ENCODE data around the gene KCTD20. TPM values are rescaled to one million over a fixed set of nuclear protein-coding genes. Genes with fewer than 3 reads are reported as not detected.

KCTD20 gene
- total RNA-seq, 2 donors from 2014 or later = 22.0 to 28.4 TPM

DNA sequence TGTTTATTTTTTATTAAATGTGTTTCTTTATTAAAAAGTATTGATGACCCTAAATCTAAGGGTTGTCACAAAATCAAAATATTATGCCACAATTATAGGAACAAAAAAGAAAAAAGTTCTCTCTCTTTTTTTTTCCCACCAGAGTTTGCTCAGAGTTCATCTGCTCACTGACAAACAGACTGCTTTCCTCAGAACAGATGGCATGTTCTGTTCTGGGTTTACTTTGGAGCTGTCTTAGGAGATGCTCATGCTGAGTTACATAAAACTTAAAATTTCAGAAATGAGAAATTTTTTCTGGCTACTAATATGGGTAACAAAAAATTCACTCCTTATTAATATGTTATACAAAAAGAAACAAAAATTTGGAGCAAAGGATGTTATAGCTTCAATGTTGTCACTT, 74.2 kb downstream of the KCTD20 start:
- intact Hi-C loops (cut with DNase I, micrococcal nuclease) = no loop called here
- no peak for DNase-seq
- no peak for ATAC-seq

DNA sequence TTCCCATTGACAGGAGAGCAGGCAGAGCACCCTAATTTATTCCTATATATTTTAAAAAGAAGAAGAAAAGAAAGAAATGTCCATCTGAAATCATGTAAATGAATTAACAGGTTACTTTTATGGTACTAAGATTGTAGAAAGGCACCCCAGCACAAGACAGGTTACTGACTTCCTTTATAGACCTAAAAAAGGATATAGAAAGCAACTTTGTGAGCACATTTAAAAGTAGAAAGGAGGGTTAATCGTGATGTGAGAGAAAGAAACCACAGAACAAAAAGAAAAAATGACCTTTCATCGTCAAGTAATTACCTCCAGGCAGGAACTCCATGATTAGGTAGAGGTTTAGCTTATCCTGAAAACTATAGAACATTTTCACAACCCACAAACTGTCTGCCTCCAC, 74.6 kb downstream of the KCTD20 start:
- ATAC-seq (no peak), DNase-seq (no peak)
- intact Hi-C loops (cut with DNase I, micrococcal nuclease) = no loop called here

DNA sequence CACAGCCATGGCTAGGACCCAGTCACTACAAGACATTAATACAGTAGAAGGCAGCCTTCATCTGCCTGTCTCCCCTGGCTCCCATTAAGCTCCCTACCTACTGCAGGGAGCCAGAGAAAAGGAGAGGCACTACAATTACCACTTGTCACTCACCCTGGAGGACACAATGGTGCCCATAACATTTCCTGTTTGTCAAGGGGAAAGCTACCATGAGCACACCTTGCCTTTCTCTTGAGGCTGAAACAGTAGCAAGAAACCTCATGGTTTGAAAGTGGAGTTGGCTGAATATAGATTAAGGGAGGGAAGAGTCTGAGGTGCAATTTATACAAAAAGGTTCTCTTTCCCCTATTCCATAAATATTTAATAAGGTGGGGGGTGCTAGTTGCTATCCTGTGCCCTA, 76.6 kb downstream of the KCTD20 start:
- DNase-seq = no peak
- no peak for ATAC-seq
- intact Hi-C loops (cut with DNase I, micrococcal nuclease) = no loop called here

DNA sequence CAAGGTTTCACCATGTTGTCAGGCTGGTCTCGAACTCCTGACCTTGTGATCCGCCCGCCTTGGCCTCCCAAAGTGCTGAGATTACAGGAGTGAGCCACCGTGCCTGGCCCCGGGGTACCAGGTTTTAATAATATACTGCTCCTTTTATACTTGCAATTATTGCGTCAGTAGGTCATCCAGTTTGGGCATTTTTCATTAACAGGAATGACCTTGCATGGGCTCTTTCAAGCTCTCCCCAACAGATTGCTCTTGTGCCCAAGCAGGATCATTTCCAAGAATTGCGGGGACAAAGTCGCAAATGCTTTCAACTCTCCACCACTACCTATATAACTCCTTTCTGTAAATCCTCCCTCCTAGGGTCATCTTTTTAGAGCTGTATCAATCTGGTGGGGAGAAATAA, 80.7 kb downstream of the KCTD20 start:
- DNase-seq = no peak
- intact Hi-C loops (cut with DNase I, micrococcal nuclease) = no loop called here
- no peak for ATAC-seq

DNA sequence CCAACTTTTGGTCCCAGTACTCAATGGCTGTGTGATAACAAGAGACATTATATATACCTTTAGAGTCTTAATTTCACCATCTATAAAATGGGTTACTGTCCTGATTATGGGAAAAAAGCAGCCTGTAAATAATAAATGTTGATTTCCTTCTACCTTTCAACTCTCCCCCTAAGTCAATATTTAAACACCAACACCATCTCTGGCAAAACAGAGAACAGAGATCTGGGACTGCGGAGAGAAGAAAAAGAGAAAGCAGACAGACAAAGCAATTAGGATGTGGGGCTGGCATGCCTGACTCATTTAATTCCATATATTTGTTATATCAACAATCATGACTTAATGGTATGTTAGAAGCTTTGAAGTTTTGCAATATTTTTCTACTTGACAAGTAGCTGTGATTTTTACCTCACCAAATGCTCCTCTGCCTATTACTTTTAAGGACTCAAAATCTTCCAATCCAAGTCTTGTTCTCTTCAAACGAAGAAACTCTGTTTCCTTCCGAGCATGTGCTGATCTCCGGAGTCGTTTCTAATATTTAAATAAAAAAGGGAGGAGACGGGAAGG, 81.2 kb downstream of the KCTD20 start:
- DNase-seq (no peak), ATAC-seq (peak; percentile 39)
- intact Hi-C loops (cut with DNase I, micrococcal nuclease) = no loop called here

DNA sequence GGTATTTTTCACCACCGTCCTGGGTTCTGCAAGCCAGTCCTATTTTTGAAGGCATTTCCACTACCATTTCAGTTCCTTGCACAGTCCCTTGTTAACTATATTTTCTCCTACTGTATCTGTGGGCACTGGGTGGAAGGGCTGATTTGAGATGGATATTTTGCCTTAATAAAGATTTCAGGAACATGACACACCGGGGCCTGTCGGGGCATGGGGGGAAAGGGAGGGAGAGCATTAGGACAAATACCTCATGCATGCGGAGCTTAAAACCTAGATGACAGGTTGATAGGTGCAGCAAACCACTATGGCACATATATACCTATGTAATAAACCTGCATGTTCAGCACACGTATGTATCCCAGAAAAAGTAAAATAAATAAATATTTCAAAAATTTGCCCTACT, 82.1 kb downstream of the KCTD20 start:
- ATAC-seq (no peak), DNase-seq (no peak)
- intact Hi-C loops (cut with DNase I, micrococcal nuclease) = no loop called here

DNA sequence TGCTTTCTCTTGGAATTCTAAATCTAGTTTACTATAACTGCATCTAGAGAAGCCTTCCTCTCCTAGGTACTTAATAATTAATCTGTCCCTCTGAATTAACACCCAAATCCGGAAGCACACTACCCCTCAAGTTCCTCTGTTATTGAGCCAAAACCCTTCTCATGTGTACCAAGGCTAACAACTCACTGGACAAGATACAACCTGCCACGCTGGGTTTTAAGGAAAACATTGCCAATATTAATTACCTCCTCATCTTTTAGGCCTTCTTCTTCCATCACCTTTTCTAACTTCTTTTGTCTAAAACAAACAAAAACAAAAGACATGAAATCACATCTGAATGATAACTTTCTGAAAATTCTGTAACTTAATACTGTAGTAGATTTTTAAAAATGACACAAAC, 82.5 kb downstream of the KCTD20 start:
- intact Hi-C loops (cut with DNase I, micrococcal nuclease) = no loop called here
- DNase-seq (no peak), ATAC-seq (no peak)

DNA sequence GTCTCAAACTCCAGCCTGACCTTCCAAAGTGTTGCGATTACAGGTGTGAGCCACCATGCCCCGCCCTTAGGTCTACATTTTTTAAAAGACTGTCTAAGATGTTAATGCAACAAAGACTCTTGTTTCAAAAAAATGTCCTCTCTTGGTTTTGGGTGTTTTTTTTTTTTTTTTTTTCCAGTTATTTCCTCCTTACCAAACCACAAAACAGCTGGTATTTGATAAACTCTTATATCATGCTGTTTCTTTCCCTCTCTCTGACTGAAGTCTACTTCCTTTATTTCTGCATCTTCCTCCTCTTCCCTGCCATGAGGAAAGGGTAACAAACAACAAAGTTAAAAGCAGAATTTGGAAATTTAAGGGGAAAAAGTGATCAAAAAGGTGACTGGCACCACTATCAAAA, 83.3 kb downstream of the KCTD20 start:
- intact Hi-C loops (cut with DNase I, micrococcal nuclease) = no loop called here
- ATAC-seq = peak; percentile 55
- DNase-seq = no peak

DNA sequence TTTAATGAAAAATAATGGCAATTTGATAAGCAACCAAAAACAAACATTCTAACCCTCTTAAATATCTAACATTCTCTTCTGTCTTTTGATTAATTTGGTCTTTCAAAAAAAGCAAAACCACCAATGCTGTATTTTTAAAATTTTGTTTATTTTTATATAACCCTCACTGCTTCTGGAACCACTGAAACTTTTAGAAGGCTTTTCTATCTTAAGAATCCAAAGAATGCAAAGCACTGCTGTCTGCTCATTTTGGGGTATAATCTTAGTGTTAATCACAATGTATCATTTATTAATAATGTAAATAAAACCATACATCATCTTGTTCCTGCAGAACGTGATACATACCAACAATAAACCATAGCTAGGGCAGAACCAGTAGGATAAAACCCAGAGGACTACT, 90.5 kb downstream of the KCTD20 start:
- no peak for ATAC-seq
- intact Hi-C loops (cut with DNase I, micrococcal nuclease) = no loop called here
- no peak for DNase-seq

DNA sequence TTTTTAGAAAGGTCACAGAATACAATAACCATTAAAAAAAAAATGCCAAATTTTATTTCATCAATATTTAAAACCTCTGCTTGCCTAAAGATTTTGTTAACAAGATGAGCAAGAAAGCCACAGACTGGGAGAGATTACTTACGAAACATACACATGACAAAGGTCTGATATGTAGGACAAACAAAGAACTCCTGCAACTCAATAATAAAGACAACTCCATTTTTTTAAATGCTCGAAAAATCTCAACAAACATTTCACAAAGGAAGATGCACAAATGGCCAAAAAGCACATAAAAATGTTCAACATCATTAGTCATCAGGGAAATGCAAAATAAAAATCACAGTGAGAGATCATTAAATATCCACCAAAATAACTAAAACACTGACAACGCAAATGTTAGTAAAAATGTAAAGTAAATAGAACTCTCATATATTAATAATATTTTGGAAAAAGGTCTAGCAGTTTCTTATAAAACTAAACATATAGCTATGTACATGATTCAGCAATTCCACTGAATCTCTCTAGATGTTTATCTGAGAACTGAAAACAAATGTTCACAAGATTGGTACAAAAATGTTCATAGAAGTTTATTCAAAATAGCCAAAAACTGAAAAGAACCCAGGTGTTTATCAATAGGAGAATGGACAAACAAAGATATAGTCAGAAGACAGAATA, 94.2 kb downstream of the KCTD20 start:
- intact Hi-C loops (cut with DNase I, micrococcal nuclease) = no loop called here
- ATAC-seq (no peak), DNase-seq (no peak)

DNA sequence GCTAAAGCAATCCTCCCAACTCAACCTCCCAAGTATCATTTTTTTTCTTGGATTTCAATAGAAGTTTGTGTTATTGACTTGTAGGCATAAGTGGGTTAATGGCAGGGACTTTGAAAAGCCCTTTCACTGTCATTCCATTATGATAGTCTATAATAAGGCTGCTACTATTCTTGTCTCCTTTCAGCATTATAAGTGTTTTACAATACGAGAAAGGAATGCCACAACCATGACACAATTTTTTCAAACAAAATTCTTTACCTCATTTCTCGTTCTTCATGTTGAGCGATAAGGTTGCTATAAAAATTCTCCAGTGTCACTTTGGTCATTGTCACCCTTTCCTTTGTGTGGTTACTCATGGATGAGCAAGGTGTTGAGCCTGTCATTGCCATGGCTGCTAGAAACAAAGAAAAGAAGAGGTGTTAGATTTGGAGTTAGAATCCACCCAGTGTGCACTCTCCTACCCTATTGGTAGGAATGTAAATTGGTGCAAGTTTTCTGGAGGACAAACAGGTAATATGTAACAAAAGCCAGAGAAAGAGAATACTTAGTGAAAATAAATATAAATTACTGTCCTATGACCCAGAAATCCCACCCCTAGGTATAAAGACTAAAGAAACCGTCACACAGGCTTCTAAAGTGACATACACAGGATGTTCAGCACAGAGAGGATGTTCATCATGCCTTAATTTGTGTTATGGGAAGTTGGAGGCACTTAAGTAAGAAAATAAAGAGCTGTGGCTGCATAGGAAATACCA, 97.2 kb downstream of the KCTD20 start:
- DNase-seq (no peak), ATAC-seq (no peak)
- intact Hi-C loops (cut with DNase I, micrococcal nuclease) = no loop called here

Other genes with a start within 250 kb of the KCTD20 start
- gene BRPF3, start 246.3 kb upstream of the KCTD20 start, total RNA-seq = 10 to 100 TPM; 75.0 to 75.6 TPM
- gene PNPLA1, start 172.9 kb upstream of the KCTD20 start, total RNA-seq = under 1 TPM; 0.43 to 0.53 TPM
- gene BNIP5, start 106.1 kb upstream of the KCTD20 start, total RNA-seq = 10 to 100 TPM; 11.4 to 14.4 TPM
- 1 to 10 TPM; 3.6 to 8.9 TPM for gene ETV7, start 55.3 kb upstream of the KCTD20 start, total RNA-seq
- not detected for gene PXT1, start 146 bp upstream of the KCTD20 start, total RNA-seq
- gene STK38, start 104.5 kb downstream of the KCTD20 start, total RNA-seq = 10 to 100 TPM; 66.0 to 76.6 TPM
- 100 to 1,000 TPM; 178 to 242 TPM for gene SRSF3, start 151.4 kb downstream of the KCTD20 start, total RNA-seq
- 100 to 1,000 TPM; 264 to 383 TPM for gene CDKN1A, start 235.7 kb downstream of the KCTD20 start, total RNA-seq

Measured in left colon (tissue), 2 donors.